A673 (cell line): ENCODE measurements around the gene LRRC46. TPM values are rescaled to one million over a fixed set of nuclear protein-coding genes. Genes with fewer than 3 reads are reported as not detected.
A peak's percentile ranks its signal among the peaks of the same experiment; 100 is the strongest.

Experiments used
- BruUV-seq: library from RNA; stranded (reverse); fragments of 400-500 nt; replicated peaks from 2 replicates; lab custom pipeline; 2021; lab: Mats Ljungman, UMichigan
- CTCF ChIA-PET: fragments of 300-600 bp; sonication (Branson Sonifier 250); formaldehyde crosslinking; loops from one replicate; lab custom pipeline; 2022; ENCODE audit warnings: antibody characterized with exemption; lab: Charles Lee
- POLR2A ChIA-PET: fragments of 300-600 bp; sonication (Branson Sonifier 250); formaldehyde crosslinking; loops from one replicate; lab custom pipeline; 2022; ENCODE audit warnings: antibody characterized with exemption; ENCODE audit not compliant: low non-redundant PET; lab: Charles Lee
- DNase-seq: peaks from one replicate; pipeline ENCODE4 v3.0.0-alpha.2; 2015; ENCODE audit warnings: low spot score
- H3K27ac ChIP-seq: fragments of 200-600 bp; sonication (generic); 2 replicates; pipeline ENCODE4 v1.5.1; 2016; ENCODE audit warnings: mixed run types, low read depth, mild to moderate bottlenecking, mixed read lengths, antibody characterized with exemption, low read length; ENCODE audit not compliant: poor library complexity, severe bottlenecking
- H3K27me3 ChIP-seq: fragments of 200-600 bp; sonication (generic); replicated peaks from 2 replicates; pipeline ENCODE4 v1.6.1; 2017; ENCODE audit warnings: mixed run types, low read depth, mild to moderate bottlenecking, mixed read lengths, antibody characterized with exemption, low read length; ENCODE audit not compliant: insufficient read depth, poor library complexity
- H3K36me3 ChIP-seq: fragments of 200-600 bp; sonication (generic); 2 replicates; pipeline ENCODE4 v1.6.1; 2016; ENCODE audit warnings: mixed run types, mild to moderate bottlenecking, mixed read lengths, antibody characterized with exemption, low read length; ENCODE audit not compliant: insufficient read depth, poor library complexity, severe bottlenecking
- H3K4me1 ChIP-seq: fragments of 200-600 bp; sonication (generic); 2 replicates; pipeline ENCODE4 v1.6.1; 2017; ENCODE audit warnings: mixed run types, mild to moderate bottlenecking, mixed read lengths, antibody characterized with exemption, low read length; ENCODE audit not compliant: insufficient read depth, poor library complexity, severe bottlenecking
- H3K4me3 ChIP-seq: fragments of 200-600 bp; sonication (generic); 2 replicates; pipeline ENCODE4 v1.5.1; 2016; ENCODE audit warnings: low read depth, mixed run types, mild to moderate bottlenecking, mixed read lengths, low read length; ENCODE audit not compliant: poor library complexity, severe bottlenecking
- H3K9me3 ChIP-seq: fragments of 200-600 bp; sonication (generic); 2 replicates; pipeline ENCODE4 v1.6.1; 2016; ENCODE audit warnings: mixed run types, low read depth, mild to moderate bottlenecking, mixed read lengths, antibody characterized with exemption, low read length; ENCODE audit not compliant: poor library complexity, severe bottlenecking
- CTCF ChIP-seq: fragments of 300-800, 200-600 bp; sonication (generic); conservative IDR thresholded peaks from 2 replicates; pipeline ENCODE4 v1.5.1; 2017; ENCODE audit warnings: low read depth, mild to moderate bottlenecking, antibody characterized with exemption, low read length, moderate library complexity, mixed read lengths
- EZH2 ChIP-seq: fragments of 200-600 bp; sonication (generic); IDR thresholded peaks from 2 replicates; pipeline ENCODE4 v1.6.1; 2017; ENCODE audit warnings: borderline replicate concordance, low read depth, mild to moderate bottlenecking, mixed read lengths, antibody characterized with exemption, low read length; ENCODE audit not compliant: poor library complexity, severe bottlenecking
- intact Hi-C: fragments of 100-400 bp; cut with micrococcal nuclease; formaldehyde crosslinking; loops from one replicate; pipeline ENCODE4 v1.10.0; 2022; ENCODE audit not compliant: unreplicated experiment
- total RNA-seq: library from RNA; stranded (reverse); gene quantifications from 2 replicates; pipeline ENCODE4 v1.2.3, GENCODE V29; 2021

The LRRC46 gene
- total RNA-seq, 1 experiment from 2014 or later: 1.1 TPM

GRCh38 chr17:47852113-47852949, 20.9 kb downstream of the LRRC46 start:
- ChIA-PET CTCF (interaction anchor here (0.7 kb wide), 1 partner anchor 203 kb away, joined by 7 read pairs; no protein-coding TSS in a partner anchor), POLR2A (interaction anchor here (0.6 kb wide), 1 partner anchor 1951 kb away, joined by 4 read pairs; no protein-coding TSS in a partner anchor)
- Histone ChIP-seq H3K27me3 (peaks cover 83% of the 10 kb centered on the region), H3K4me1 (no peaks in the 10 kb centered on the region), H3K9me3 (no peaks in the 10 kb centered on the region), H3K36me3 (no peaks in the 10 kb centered on the region), H3K27ac (no peak overlapping the region), H3K4me3 (no peak overlapping the region)
- intact Hi-C loops: no loop called here
- TF ChIP-seq CTCF (no peak), EZH2 (peak; percentile 49)
- BruUV-seq: no TSS peak
- no peak for DNase-seq

DNA sequence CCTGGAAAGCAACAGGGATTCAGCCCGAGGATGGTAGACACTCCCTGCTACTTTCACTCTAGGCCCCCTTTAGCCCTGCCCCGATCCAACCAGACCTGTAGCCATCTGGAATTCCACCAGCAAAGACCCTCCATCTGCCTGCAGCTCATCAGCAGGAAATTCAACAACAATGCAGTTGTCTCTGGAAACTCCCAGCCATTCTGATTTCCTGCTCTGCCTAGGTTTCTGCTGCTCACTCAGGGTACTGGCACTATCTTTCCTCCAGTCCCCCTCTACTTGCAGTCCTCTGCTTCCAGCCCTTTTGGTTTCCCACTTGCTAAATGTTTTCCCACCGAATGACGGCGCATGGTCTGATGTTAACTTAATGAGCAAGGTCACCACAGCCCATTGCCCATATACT, 22.1 kb downstream of the LRRC46 start:
- H3K4me1 ChIP-seq: no peaks in the 10 kb centered on the region
- TF ChIP-seq CTCF: no peak
- no peak for TF ChIP-seq EZH2
- ChIA-PET POLR2A (no interaction called here), CTCF (no interaction called here)
- BruUV-seq: no TSS peak
- H3K36me3 ChIP-seq: no peaks in the 10 kb centered on the region
- peaks cover 70% of the 10 kb centered on the region for H3K27me3 ChIP-seq
- intact Hi-C loops: no loop called here
- H3K4me3 ChIP-seq: no peak overlapping the region
- no peak for DNase-seq
- H3K9me3 ChIP-seq: no peaks in the 10 kb centered on the region
- no peak overlapping the region for H3K27ac ChIP-seq

- peak; percentile 13 for DNase-seq
- Histone ChIP-seq H3K27me3 (peaks cover 49% of the 10 kb centered on the region), H3K27ac (no peak overlapping the region), H3K9me3 (no peaks in the 10 kb centered on the region), H3K4me3 (no peak overlapping the region), H3K36me3 (no peaks in the 10 kb centered on the region), H3K4me1 (no peaks in the 10 kb centered on the region)
- intact Hi-C loops: no loop called here
- ChIA-PET CTCF (no interaction called here), POLR2A (no interaction called here)
- BruUV-seq: no TSS peak
- no peak for TF ChIP-seq CTCF
- no peak for TF ChIP-seq EZH2
These were observed 24.3 kb downstream of the LRRC46 start for GRCh38 chr17:47855737-47856136.
